A549 (cell line): ENCODE results near the gene LINC01488.

Source experiments
- CEBPB ChIP-seq, 2 experiments: fragments of >200 bp in 1 of 2; sonication (Bioruptor Twin) in 1 of 2; formaldehyde crosslinking in 1 of 2; IDR thresholded peaks; 2 replicates each; pipeline ENCODE4 v1.6.1; 2012 to 2016
- CTCF ChIP-seq: fragments of >200 bp; sonication (Bioruptor Twin); formaldehyde crosslinking; IDR thresholded peaks from 3 replicates; pipeline ENCODE4 v1.5.1; 2016
- EHMT2 ChIP-seq: fragments of 200-600 bp; sonication (generic); IDR thresholded peaks from 2 replicates; pipeline ENCODE4 v1.6.1; 2016; ENCODE audit warnings: antibody characterized with exemption, low read depth, mild to moderate bottlenecking, moderate library complexity
- EP300 ChIP-seq, 2 experiments: fragments of >200 bp; sonication (Bioruptor Twin); formaldehyde crosslinking; IDR thresholded peaks; 2 replicates in 1 of 2; 3 replicates in 1 of 2; pipeline ENCODE4 v1.6.1; 2016 to 2017
- HOXB13 ChIP-seq: fragments of 250-450 bp; sonication (Bioruptor Pico); IDR thresholded peaks from 2 replicates; pipeline ENCODE4 v1.5.0; 2020; ENCODE audit warnings: low read depth, mild to moderate bottlenecking, moderate library complexity
- PBX3 ChIP-seq: IDR thresholded peaks from 2 replicates; pipeline ENCODE4 v1.6.1; 2012
- POLR2A ChIP-seq: IDR thresholded peaks from 2 replicates; pipeline ENCODE4 v1.6.1; 2012; ENCODE audit warnings: mild to moderate bottlenecking, low read length
- POLR2AphosphoS2 ChIP-seq: conservative IDR thresholded peaks from 2 replicates; pipeline ENCODE4 v1.6.1; 2012; ENCODE audit warnings: low read length, improper control_type of control experiment, inconsistent platforms
- RAD21 ChIP-seq, 2 experiments: fragments of >200 bp in 1 of 2; sonication (Bioruptor Twin) in 1 of 2; formaldehyde crosslinking in 1 of 2; IDR thresholded peaks in 1 of 2; conservative IDR thresholded peaks in 1 of 2; 2 replicates in 1 of 2; 3 replicates in 1 of 2; pipeline ENCODE4 v1.6.1; 2012 to 2018; ENCODE audit warnings: inconsistent platforms in 1 of 2
- RFX5 ChIP-seq: fragments of 450-650 bp; IDR thresholded peaks from 2 replicates; pipeline ENCODE4 v1.7.1; 2014; ENCODE audit warnings: antibody characterized with exemption, mild to moderate bottlenecking, moderate library complexity
- TF ChIP-seq, protein P1 (sequence below): fragments of 200-600 bp; sonication (generic); IDR thresholded peaks from 2 replicates; pipeline ENCODE4 v1.6.1; 2016; ENCODE audit warnings: antibody characterized with exemption, mild to moderate bottlenecking, moderate library complexity
- TF ChIP-seq, protein P2 (sequence below): IDR thresholded peaks from 2 replicates; pipeline ENCODE4 v1.6.1; 2012

GRCh38 chr11:69495441-69496201 lies 14.2 kb downstream of the LINC01488 start:
- no peak for TF ChIP-seq PBX3
- TF ChIP-seq, protein P1, sequence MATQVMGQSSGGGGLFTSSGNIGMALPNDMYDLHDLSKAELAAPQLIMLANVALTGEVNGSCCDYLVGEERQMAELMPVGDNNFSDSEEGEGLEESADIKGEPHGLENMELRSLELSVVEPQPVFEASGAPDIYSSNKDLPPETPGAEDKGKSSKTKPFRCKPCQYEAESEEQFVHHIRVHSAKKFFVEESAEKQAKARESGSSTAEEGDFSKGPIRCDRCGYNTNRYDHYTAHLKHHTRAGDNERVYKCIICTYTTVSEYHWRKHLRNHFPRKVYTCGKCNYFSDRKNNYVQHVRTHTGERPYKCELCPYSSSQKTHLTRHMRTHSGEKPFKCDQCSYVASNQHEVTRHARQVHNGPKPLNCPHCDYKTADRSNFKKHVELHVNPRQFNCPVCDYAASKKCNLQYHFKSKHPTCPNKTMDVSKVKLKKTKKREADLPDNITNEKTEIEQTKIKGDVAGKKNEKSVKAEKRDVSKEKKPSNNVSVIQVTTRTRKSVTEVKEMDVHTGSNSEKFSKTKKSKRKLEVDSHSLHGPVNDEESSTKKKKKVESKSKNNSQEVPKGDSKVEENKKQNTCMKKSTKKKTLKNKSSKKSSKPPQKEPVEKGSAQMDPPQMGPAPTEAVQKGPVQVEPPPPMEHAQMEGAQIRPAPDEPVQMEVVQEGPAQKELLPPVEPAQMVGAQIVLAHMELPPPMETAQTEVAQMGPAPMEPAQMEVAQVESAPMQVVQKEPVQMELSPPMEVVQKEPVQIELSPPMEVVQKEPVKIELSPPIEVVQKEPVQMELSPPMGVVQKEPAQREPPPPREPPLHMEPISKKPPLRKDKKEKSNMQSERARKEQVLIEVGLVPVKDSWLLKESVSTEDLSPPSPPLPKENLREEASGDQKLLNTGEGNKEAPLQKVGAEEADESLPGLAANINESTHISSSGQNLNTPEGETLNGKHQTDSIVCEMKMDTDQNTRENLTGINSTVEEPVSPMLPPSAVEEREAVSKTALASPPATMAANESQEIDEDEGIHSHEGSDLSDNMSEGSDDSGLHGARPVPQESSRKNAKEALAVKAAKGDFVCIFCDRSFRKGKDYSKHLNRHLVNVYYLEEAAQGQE = no peak
- no peak for TF ChIP-seq CEBPB (IDR thresholded peaks at IDR 0.05)
- TF ChIP-seq POLR2AphosphoS2 = no peak
- no peak for TF ChIP-seq EHMT2
- no peak for TF ChIP-seq POLR2A
- no peak for TF ChIP-seq EP300 (IDR thresholded peaks at IDR 0.05)
- TF ChIP-seq RAD21 (conservative IDR thresholded peaks at IDR 0.05 in 1 of 2, IDR thresholded peaks at IDR 0.05 in 1 of 2) = no peak
- no peak for TF ChIP-seq RFX5
- TF ChIP-seq, protein P2, sequence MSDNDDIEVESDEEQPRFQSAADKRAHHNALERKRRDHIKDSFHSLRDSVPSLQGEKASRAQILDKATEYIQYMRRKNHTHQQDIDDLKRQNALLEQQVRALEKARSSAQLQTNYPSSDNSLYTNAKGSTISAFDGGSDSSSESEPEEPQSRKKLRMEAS = no peak
- TF ChIP-seq CTCF = no peak
- TF ChIP-seq HOXB13 = no peak
